ENCODE measurements around the gene C2CD4C.

DNA sequence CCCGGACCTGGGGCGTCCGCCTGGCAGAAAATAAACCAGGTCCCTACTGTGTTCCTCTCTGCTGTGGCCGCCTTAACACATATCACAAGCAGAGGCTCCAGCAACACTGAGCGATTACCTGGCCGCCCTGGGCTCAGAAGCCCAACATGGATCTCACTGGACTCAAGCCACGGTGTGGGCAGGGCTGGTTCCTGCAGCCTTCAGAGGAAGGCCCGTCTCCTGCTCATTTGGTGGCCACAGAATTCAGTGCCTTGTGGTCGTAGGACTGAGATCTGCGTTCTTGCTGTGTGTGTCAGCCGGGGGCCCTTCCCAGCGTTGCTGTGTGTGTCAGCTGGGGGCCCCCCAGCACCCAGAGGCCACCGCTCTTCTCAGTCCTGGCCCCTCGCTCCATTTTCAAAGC lies 30.2 kb downstream of the C2CD4C start:
- TF ChIP-seq, protein P1, sequence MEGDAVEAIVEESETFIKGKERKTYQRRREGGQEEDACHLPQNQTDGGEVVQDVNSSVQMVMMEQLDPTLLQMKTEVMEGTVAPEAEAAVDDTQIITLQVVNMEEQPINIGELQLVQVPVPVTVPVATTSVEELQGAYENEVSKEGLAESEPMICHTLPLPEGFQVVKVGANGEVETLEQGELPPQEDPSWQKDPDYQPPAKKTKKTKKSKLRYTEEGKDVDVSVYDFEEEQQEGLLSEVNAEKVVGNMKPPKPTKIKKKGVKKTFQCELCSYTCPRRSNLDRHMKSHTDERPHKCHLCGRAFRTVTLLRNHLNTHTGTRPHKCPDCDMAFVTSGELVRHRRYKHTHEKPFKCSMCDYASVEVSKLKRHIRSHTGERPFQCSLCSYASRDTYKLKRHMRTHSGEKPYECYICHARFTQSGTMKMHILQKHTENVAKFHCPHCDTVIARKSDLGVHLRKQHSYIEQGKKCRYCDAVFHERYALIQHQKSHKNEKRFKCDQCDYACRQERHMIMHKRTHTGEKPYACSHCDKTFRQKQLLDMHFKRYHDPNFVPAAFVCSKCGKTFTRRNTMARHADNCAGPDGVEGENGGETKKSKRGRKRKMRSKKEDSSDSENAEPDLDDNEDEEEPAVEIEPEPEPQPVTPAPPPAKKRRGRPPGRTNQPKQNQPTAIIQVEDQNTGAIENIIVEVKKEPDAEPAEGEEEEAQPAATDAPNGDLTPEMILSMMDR (IDR thresholded peaks at IDR 0.05; ENCODE audit: borderline replicate concordance, extremely low read depth, low read length, poor library complexity, severe bottlenecking) = no peak
- no peak for TF ChIP-seq EZH2 (IDR thresholded peaks at IDR 0.05; ENCODE audit: borderline replicate concordance, low read depth, low read length, severe bottlenecking)
